ENCODE data around the gene ANKUB1. TPM values are rescaled to one million over a fixed set of nuclear protein-coding genes. Genes with fewer than 3 reads are reported as not detected.
A peak's percentile ranks its signal among the peaks of the same experiment; 100 is the strongest.

The ANKUB1 gene
- total and polyA plus RNA-seq, 7 donors, result not detected

DNA sequence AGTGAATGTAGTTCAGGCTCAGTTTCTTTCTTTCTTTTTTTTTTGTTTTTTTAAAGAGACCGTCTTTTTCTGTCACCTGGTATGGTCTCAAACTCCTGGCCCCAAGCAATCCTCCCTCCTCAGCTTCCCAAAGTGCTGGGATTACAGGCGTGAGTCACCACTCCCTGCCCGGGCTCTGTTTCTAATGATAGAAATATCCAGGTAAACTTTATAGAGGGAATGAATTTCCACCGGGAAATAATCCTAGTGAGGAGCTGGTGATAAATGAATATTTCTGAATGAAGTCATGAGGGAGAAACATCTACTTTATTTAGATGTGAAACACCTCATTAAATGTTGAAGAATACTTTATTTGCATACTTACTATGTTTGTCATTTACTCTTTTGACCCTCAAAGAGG lies 27.8 kb upstream of the ANKUB1 start:
- DNase-seq, result no peak
- intact Hi-C loops (cut with DNase I), result no loop called here
- Histone ChIP-seq H3K36me3 (no peaks in the 10 kb centered on the region), H3K9me3 (no peaks in the 10 kb centered on the region), H3K4me3 (no peak overlapping the region), H3K27ac (no peak overlapping the region), H3K4me1 (peaks cover 0 to 45% (median 36%) of the 10 kb centered on the region in 4 donors), H3K27me3 (no peaks in the 10 kb centered on the region)
- WGBS, 2 donors, result 61 to 83% methylated on average over 4 of the region's 4 CpGs
- TF ChIP-seq EP300 (IDR thresholded peaks at IDR 0.05) (no peak), CTCF (IDR thresholded peaks at IDR 0.05) (no peak), POLR2AphosphoS5 (IDR thresholded peaks at IDR 0.05) (no peak), POLR2A (IDR thresholded peaks at IDR 0.05) (no peak)

GRCh38 chr3:149819432-149819831 lies 27.1 kb upstream of the ANKUB1 start:
- H3K27ac ChIP-seq, result no peak overlapping the region
- 76 to 88% methylated on average over 1 of the region's 1 CpG for WGBS, 2 donors
- peaks cover 0 to 50% (median 43%) of the 10 kb centered on the region in 4 donors for H3K4me1 ChIP-seq
- no peak overlapping the region for H3K4me3 ChIP-seq
- TF ChIP-seq POLR2AphosphoS5 (IDR thresholded peaks at IDR 0.05) (no peak), POLR2A (IDR thresholded peaks at IDR 0.05) (no peak)
- no peaks in the 10 kb centered on the region for H3K9me3 ChIP-seq
- no peaks in the 10 kb centered on the region for H3K27me3 ChIP-seq
- DNase-seq, result no peak
- intact Hi-C loops (cut with DNase I), result no loop called here
- H3K36me3 ChIP-seq, result no peaks in the 10 kb centered on the region

- intact Hi-C loops (cut with DNase I), result no loop called here
- Histone ChIP-seq H3K27me3 (no peaks in the 10 kb centered on the region), H3K27ac (peak overlapping the region; percentile 8 to 97 (median 37)), H3K9me3 (no peaks in the 10 kb centered on the region), H3K4me3 (peak overlapping the region in 1 of 4 donors; percentile 9), H3K4me1 (peaks cover 0 to 63% (median 52%) of the 10 kb centered on the region in 4 donors), H3K36me3 (no peaks in the 10 kb centered on the region)
- 52 to 53% methylated on average over 2 of the region's 2 CpGs for WGBS, 2 donors
- TF ChIP-seq POLR2AphosphoS5 (IDR thresholded peaks at IDR 0.05) (peak in 2 of 4 donors; percentile 20 to 34), POLR2A (IDR thresholded peaks at IDR 0.05) (no peak), CTCF (IDR thresholded peaks at IDR 0.05) (no peak), EP300 (IDR thresholded peaks at IDR 0.05) (no peak)
- DNase-seq, result no peak
Observed at GRCh38 chr3:149816986-149817385, 24.6 kb upstream of the ANKUB1 start.

- peak overlapping the region in 1 of 4 donors; percentile 9 for H3K4me3 ChIP-seq
- peak overlapping the region; percentile 8 to 97 (median 71) for H3K27ac ChIP-seq
- TF ChIP-seq EP300 (IDR thresholded peaks at IDR 0.05) (no peak), POLR2A (IDR thresholded peaks at IDR 0.05) (no peak), CTCF (IDR thresholded peaks at IDR 0.05) (no peak), POLR2AphosphoS5 (IDR thresholded peaks at IDR 0.05) (no peak)
- no peaks in the 10 kb centered on the region for H3K27me3 ChIP-seq
- WGBS, 2 donors, result 40 to 62% methylated on average over 3 of the region's 3 CpGs
- intact Hi-C loops (cut with DNase I), result no loop called here
- H3K36me3 ChIP-seq, result no peaks in the 10 kb centered on the region
- DNase-seq, result no peak
- H3K4me1 ChIP-seq, result peaks cover 0 to 67% (median 54%) of the 10 kb centered on the region in 4 donors
- H3K9me3 ChIP-seq, result no peaks in the 10 kb centered on the region
Observed at GRCh38 chr3:149816311-149816710, 24.0 kb upstream of the ANKUB1 start.

GRCh38 chr3:149815728-149816127 lies 23.4 kb upstream of the ANKUB1 start:
- Histone ChIP-seq H3K4me3 (peak overlapping the region in 1 of 4 donors; percentile 9), H3K4me1 (peaks cover 0 to 67% (median 54%) of the 10 kb centered on the region in 4 donors), H3K9me3 (no peaks in the 10 kb centered on the region), H3K27ac (peak overlapping the region; percentile 8 to 97 (median 71)), H3K27me3 (no peaks in the 10 kb centered on the region), H3K36me3 (no peaks in the 10 kb centered on the region)
- TF ChIP-seq POLR2A (IDR thresholded peaks at IDR 0.05) (no peak), EP300 (IDR thresholded peaks at IDR 0.05) (no peak), POLR2AphosphoS5 (IDR thresholded peaks at IDR 0.05) (no peak), CTCF (IDR thresholded peaks at IDR 0.05) (no peak)
- intact Hi-C loops (cut with DNase I), result no loop called here
- no peak for DNase-seq
- WGBS, 2 donors, result 52 to 78% methylated on average over 3 of the region's 3 CpGs
